Panc1 (cell line): Measurements from ENCODE around the gene RIPK3. TPM values are rescaled to one million over a fixed set of nuclear protein-coding genes. Genes with fewer than 3 reads are reported as not detected.
A peak's percentile ranks its signal among the peaks of the same experiment; 100 is the strongest.

Source experiments
- ATAC-seq: fragments of 200-7000 bp; cut with Tn5 transposase; 2 replicates; pipeline ENCODE4 v1.9.1; 2020; ENCODE audit warnings: mild to moderate bottlenecking, moderate library complexity
- BruUV-seq: library from RNA; stranded (reverse); fragments of 400-500 nt; replicated peaks from 2 replicates; lab custom pipeline; 2021; lab: Mats Ljungman, UMichigan
- CTCF ChIA-PET: fragments of 300-600 bp; sonication (Branson Sonifier 250); formaldehyde crosslinking; loops from one replicate; lab custom pipeline; 2022; ENCODE audit warnings: antibody characterized with exemption; lab: Charles Lee
- POLR2A ChIA-PET: fragments of 300-600 bp; sonication (Branson Sonifier 250); formaldehyde crosslinking; loops from one replicate; lab custom pipeline; 2022; ENCODE audit warnings: antibody characterized with exemption; lab: Charles Lee
- DNase-seq: peaks from one replicate; pipeline ENCODE4 v3.0.0-alpha.2; 2010; ENCODE audit warnings: low read depth, low spot score
- H3K27ac ChIP-seq: 2 replicates; pipeline ENCODE4 v1.5.1; 2011; ENCODE audit warnings: mild to moderate bottlenecking, low read length, inconsistent platforms
- H3K27me3 ChIP-seq: fragments of 200-500 bp; sonication (Bioruptor generic); 2 replicates; pipeline ENCODE4 v1.6.0; 2014; ENCODE audit warnings: low read length, inconsistent platforms; ENCODE audit not compliant: control insufficient read depth, insufficient read depth
- H3K36me3 ChIP-seq: fragments of 200-500 bp; sonication (Bioruptor generic); 2 replicates; pipeline ENCODE4 v1.5.1; 2014; ENCODE audit warnings: inconsistent platforms, mild to moderate bottlenecking, low read length, moderate library complexity; ENCODE audit not compliant: control insufficient read depth, insufficient read depth
- H3K4me1 ChIP-seq: 2 replicates; pipeline ENCODE4 v1.5.1; 2011; ENCODE audit warnings: inconsistent platforms, mild to moderate bottlenecking, low read length, moderate library complexity; ENCODE audit not compliant: control insufficient read depth, insufficient read depth
- H3K4me3 ChIP-seq, 2 experiments: 2 replicates each; pipeline ENCODE4 v1.5.1; 2011 to 2012; ENCODE audit warnings: low read depth in 2 of 2, low read length in 2 of 2, mild to moderate bottlenecking in 2 of 2, inconsistent platforms in 1 of 2, moderate library complexity in 1 of 2
- H3K9me3 ChIP-seq: fragments of 200-500 bp; sonication (Bioruptor generic); 2 replicates; pipeline ENCODE4 v1.5.1; 2014; ENCODE audit warnings: low read depth, mild to moderate bottlenecking, inconsistent platforms, low read length, moderate library complexity; ENCODE audit not compliant: control insufficient read depth, insufficient read depth
- CTCF ChIP-seq: fragments of 450-650 bp; IDR thresholded peaks from 2 replicates; pipeline ENCODE4 v1.5.1; 2017; ENCODE audit warnings: mild to moderate bottlenecking
- POLR2AphosphoS5 ChIP-seq: IDR thresholded peaks from 2 replicates; pipeline ENCODE4 v1.6.1; 2012; ENCODE audit warnings: mild to moderate bottlenecking, low read depth, low read length, moderate library complexity
- REST ChIP-seq, 2 experiments: IDR thresholded peaks; 2 replicates each; pipeline ENCODE4 v1.6.1; 2011 to 2012; ENCODE audit warnings: low read depth in 2 of 2, control low read depth in 1 of 2, low read length in 1 of 2, mild to moderate bottlenecking in 1 of 2, moderate library complexity in 1 of 2; ENCODE audit not compliant: insufficient read depth in 1 of 2
- SIN3A ChIP-seq: IDR thresholded peaks from 2 replicates; pipeline ENCODE4 v1.6.1; 2012; ENCODE audit warnings: low read depth, mild to moderate bottlenecking, low read length, moderate library complexity, borderline replicate concordance; ENCODE audit not compliant: insufficient read depth
- TCF7L2 ChIP-seq: IDR thresholded peaks from 2 replicates; pipeline ENCODE4 v1.6.1; 2011; ENCODE audit warnings: mild to moderate bottlenecking, low read depth, low read length, inconsistent platforms
- in situ Hi-C: cut with HindIII; loops from 2 replicates; pipeline ENCODE4 v1.10.0; 2016; ENCODE audit warnings: low sequenced_read_pairs, low pct_unique_long_range_greater_than_20kb
- intact Hi-C: fragments of 100-400 bp; cut with micrococcal nuclease; formaldehyde crosslinking; loops from one replicate; pipeline ENCODE4 v1.10.0; 2022; ENCODE audit not compliant: unreplicated experiment
- total RNA-seq: library from RNA; stranded (reverse); gene quantifications from one replicate; pipeline ENCODE4 v1.2.1, GENCODE V29; 2021; ENCODE audit not compliant: unreplicated experiment

The RIPK3 gene
- total RNA-seq, 1 experiment from 2014 or later = not detected

GRCh38 chr14:24366721-24367513, 27.1 kb upstream of the RIPK3 start:
- ATAC-seq (peak; percentile 79), DNase-seq (no peak)
- H3K4me1 ChIP-seq = peaks cover 6% of the 10 kb centered on the region
- in situ Hi-C loops = no loop called here
- no peaks in the 10 kb centered on the region for H3K9me3 ChIP-seq
- TF ChIP-seq CTCF (no peak), POLR2AphosphoS5 (no peak), SIN3A (no peak)
- 0 out of 2 replicates have a peak overlapping the region, but pooled peaks have one; percentile 23 for H3K27ac ChIP-seq
- no peaks in the 10 kb centered on the region; the same call in 1 of the 2 replicates for H3K36me3 ChIP-seq
- POLR2A ChIA-PET = no interaction called here
- no peaks in the 10 kb centered on the region for H3K27me3 ChIP-seq
- intact Hi-C loops = no loop called here
- CTCF ChIA-PET = interaction anchor here (0.7 to 2.3 kb wide), 3 partner anchors 33 to 108 kb away, joined by 7 to 46 read pairs (median 8); partner anchors contain the start of gene KHNYN
- BruUV-seq = no TSS peak
- peak overlapping the region; percentile 35 to 53 for H3K4me3 ChIP-seq

GRCh38 chr14:24366413-24366720, 26.6 kb upstream of the RIPK3 start:
- Histone ChIP-seq H3K27me3 (no peaks in the 10 kb centered on the region), H3K4me3 (peak overlapping the region; percentile 35 to 53), H3K4me1 (peaks cover 6% of the 10 kb centered on the region), H3K36me3 (no peaks in the 10 kb centered on the region; the same call in 1 of the 2 replicates), H3K9me3 (no peaks in the 10 kb centered on the region), H3K27ac (0 out of 2 replicates have a peak overlapping the region, but pooled peaks have one; percentile 20)
- in situ Hi-C loops = no loop called here
- TF ChIP-seq SIN3A (no peak), TCF7L2 (no peak), CTCF (no peak), REST (IDR thresholded peaks at IDR 0.05; ENCODE audit: insufficient read depth in 1 of 2, low read depth in 2 of 2, low read length in 1 of 2) (no peak), POLR2AphosphoS5 (no peak)
- CTCF ChIA-PET = interaction anchor here (0.7 to 2.3 kb wide), 4 partner anchors 33 to 108 kb away, joined by 4 to 46 read pairs (median 8); partner anchors contain the start of gene KHNYN
- intact Hi-C loops = no loop called here
- BruUV-seq = no TSS peak
- no peak for DNase-seq
- POLR2A ChIA-PET = interaction anchor here (0.9 kb wide), 1 partner anchor 64 kb away, joined by 20 read pairs; no protein-coding TSS in a partner anchor
- no peak; the same call in 1 of the 2 replicates for ATAC-seq
